Mammary epithelial cell (primary cell): Measurements from ENCODE around the gene CFAP43.

ENCODE experiments used
- EZH2 ChIP-seq: IDR thresholded peaks from 2 replicates; pipeline ENCODE4 v1.6.1; 2012; ENCODE audit warnings: low read length, inconsistent platforms, borderline replicate concordance
- TF ChIP-seq, protein P1 (sequence below), 2 donors: IDR thresholded peaks in 1 of 2; conservative IDR thresholded peaks in 1 of 2; 2 replicates each; pipeline ENCODE4 v1.5.1; 2011 to 2012; ENCODE audit warnings: inconsistent platforms in 2 of 2, low read length in 2 of 2, mild to moderate bottlenecking in 2 of 2, control low read depth in 1 of 2, low read depth in 1 of 2; ENCODE audit not compliant: insufficient read depth in 1 of 2; ENCODE audit errors: extremely low read depth in 1 of 2

DNA sequence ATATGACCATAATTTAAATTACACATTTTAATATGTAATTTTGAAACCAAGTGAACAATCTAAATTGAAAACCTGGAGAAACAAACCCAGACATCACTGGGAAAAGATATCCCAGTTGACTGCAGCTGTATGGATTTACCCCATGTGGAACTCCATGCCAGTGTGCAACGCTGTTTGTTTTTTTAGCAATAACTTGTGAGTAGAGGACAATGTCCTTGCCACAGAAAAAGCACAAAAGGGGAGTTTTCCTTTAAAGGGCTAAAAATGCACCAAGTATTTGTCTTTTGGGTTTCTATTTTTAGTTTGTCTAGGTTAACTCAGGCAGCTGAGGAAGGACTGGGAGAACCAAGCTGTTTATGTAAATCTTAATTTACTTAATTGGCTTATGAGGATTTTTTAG lies 131.4 kb downstream of the CFAP43 start:
- TF ChIP-seq, protein P1, sequence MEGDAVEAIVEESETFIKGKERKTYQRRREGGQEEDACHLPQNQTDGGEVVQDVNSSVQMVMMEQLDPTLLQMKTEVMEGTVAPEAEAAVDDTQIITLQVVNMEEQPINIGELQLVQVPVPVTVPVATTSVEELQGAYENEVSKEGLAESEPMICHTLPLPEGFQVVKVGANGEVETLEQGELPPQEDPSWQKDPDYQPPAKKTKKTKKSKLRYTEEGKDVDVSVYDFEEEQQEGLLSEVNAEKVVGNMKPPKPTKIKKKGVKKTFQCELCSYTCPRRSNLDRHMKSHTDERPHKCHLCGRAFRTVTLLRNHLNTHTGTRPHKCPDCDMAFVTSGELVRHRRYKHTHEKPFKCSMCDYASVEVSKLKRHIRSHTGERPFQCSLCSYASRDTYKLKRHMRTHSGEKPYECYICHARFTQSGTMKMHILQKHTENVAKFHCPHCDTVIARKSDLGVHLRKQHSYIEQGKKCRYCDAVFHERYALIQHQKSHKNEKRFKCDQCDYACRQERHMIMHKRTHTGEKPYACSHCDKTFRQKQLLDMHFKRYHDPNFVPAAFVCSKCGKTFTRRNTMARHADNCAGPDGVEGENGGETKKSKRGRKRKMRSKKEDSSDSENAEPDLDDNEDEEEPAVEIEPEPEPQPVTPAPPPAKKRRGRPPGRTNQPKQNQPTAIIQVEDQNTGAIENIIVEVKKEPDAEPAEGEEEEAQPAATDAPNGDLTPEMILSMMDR (conservative IDR thresholded peaks at IDR 0.05 in 1 of 2, IDR thresholded peaks at IDR 0.05 in 1 of 2; ENCODE audit: extremely low read depth in 1 of 2, insufficient read depth in 1 of 2, low read depth in 1 of 2, low read length in 2 of 2): no peak
- no peak for TF ChIP-seq EZH2
